Measurements from ENCODE around the gene ZDHHC9. TPM values are rescaled to one million over a fixed set of nuclear protein-coding genes. Genes with fewer than 3 reads are reported as not detected.

The ZDHHC9 gene
- total and polyA plus RNA-seq, 9 donors: 8.3 to 34.6 (median 16.6) TPM

GRCh38 chrX:129831091-129831885 is 12.4 kb downstream of the ZDHHC9 start:
- intact Hi-C loops (cut with DNase I): no loop called here
- no peak for DNase-seq
- no peaks in the 10 kb centered on the region for H3K27me3 ChIP-seq
- H3K4me1 ChIP-seq (ENCODE audit: insufficient read depth): no peaks in the 10 kb centered on the region
- H3K36me3 ChIP-seq: no peaks in the 10 kb centered on the region
- WGBS, 3 donors: 72 to 83% (median 80%) methylated on average over 8 of the region's 8 CpGs
- H3K9me3 ChIP-seq: no peaks in the 10 kb centered on the region
- TF ChIP-seq POLR2A (IDR thresholded peaks at IDR 0.05) (no peak), CTCF (IDR thresholded peaks at IDR 0.05) (no peak), EP300 (IDR thresholded peaks at IDR 0.05) (no peak)
- no peak overlapping the region for H3K27ac ChIP-seq
- no peak overlapping the region for H3K4me3 ChIP-seq

- Histone ChIP-seq H3K27me3 (no peaks in the 10 kb centered on the region), H3K4me1 (ENCODE audit: insufficient read depth) (no peaks in the 10 kb centered on the region), H3K36me3 (no peaks in the 10 kb centered on the region), H3K9me3 (no peaks in the 10 kb centered on the region), H3K27ac (no peak overlapping the region), H3K4me3 (no peak overlapping the region)
- WGBS, 3 donors: 47 to 57% (median 57%) methylated on average over 4 of the region's 4 CpGs
- intact Hi-C loops (cut with DNase I): no loop called here
- TF ChIP-seq CTCF (IDR thresholded peaks at IDR 0.05) (no peak), POLR2A (IDR thresholded peaks at IDR 0.05) (no peak), EP300 (IDR thresholded peaks at IDR 0.05) (no peak)
- DNase-seq: no peak
Observed at GRCh38 chrX:129830494-129830893, 13.2 kb downstream of the ZDHHC9 start.

DNA sequence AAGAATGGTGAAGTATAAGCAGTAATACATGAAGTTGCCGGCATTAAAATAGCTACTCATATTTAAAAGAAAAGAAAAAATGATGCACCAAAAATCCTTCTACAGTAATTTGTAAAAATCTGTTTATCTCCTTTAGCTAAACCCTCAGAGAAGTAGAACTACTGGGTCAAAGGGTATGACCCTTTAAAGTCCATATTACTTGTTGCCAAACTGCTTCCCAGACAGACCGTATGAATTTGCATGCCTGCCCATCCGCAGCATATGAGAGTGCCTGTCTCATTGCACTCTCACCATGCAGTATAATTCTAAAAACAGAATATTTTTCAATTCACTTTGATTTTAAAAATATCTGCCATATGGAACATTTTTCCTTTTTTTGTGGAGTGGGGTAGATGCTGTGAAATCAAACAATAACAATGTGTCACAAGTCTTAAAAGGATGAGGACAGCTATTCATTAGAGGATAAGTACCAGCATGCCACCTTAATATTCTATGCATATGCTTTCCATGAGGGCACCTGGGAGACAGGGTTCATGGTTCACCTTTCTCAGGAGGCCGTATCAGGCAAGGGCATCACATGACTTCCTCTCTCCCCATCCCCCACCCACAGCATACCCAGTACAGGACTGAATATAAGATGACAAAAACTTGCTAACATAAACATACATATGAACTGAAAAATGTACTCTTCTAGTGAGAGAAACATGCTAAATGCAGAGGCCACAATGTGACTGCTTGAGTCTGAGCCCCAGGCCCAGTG is 17.8 kb downstream of the ZDHHC9 start:
- H3K27me3 ChIP-seq: no peaks in the 10 kb centered on the region
- H3K4me1 ChIP-seq (ENCODE audit: insufficient read depth): no peaks in the 10 kb centered on the region
- no peak for TF ChIP-seq CTCF (IDR thresholded peaks at IDR 0.05)
- TF ChIP-seq POLR2A (IDR thresholded peaks at IDR 0.05): no peak
- no peak for DNase-seq
- H3K9me3 ChIP-seq: no peaks in the 10 kb centered on the region
- H3K36me3 ChIP-seq: no peaks in the 10 kb centered on the region
- WGBS, 3 donors: 60 to 66% (median 62%) methylated on average over 4 of the region's 4 CpGs
- no peak overlapping the region for H3K4me3 ChIP-seq
- H3K27ac ChIP-seq: no peak overlapping the region
- intact Hi-C loops (cut with DNase I): no loop called here

DNA sequence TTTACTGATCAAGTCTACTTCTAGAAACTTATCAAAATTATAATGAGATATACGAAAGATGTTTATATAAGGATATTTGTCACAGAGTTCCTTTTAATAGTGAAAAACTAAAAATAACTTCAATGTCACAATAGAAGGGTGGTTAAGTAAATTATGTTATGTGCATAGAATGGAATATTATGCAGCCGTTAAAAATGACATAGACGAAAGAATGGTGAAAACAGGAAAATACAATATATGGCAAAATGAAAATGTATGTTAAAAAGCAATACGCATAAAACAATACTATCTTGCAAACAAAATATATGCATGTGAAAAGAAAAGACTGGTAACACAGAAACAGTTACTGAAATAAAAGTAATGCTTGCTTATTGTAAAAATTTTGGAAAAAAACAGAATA is 19.1 kb downstream of the ZDHHC9 start:
- 91 to 94% (median 94%) methylated on average over 4 of the region's 4 CpGs for WGBS, 3 donors
- no peaks in the 10 kb centered on the region for H3K4me1 ChIP-seq (ENCODE audit: insufficient read depth)
- no peaks in the 10 kb centered on the region for H3K36me3 ChIP-seq
- no peak overlapping the region for H3K27ac ChIP-seq
- no peak for DNase-seq
- H3K9me3 ChIP-seq: no peaks in the 10 kb centered on the region
- H3K4me3 ChIP-seq: no peak overlapping the region
- no peaks in the 10 kb centered on the region for H3K27me3 ChIP-seq
- TF ChIP-seq CTCF (IDR thresholded peaks at IDR 0.05) (no peak), POLR2A (IDR thresholded peaks at IDR 0.05) (no peak), EP300 (IDR thresholded peaks at IDR 0.05) (no peak)
- intact Hi-C loops (cut with DNase I): no loop called here

Data from ovary (tissue), 9 donors.